ENCODE results near the gene ZSWIM9. TPM values are rescaled to one million over a fixed set of nuclear protein-coding genes. Genes with fewer than 3 reads are reported as not detected.

Gene ZSWIM9
- 1.3 and 2.9 TPM in 2 replicates for total RNA-seq (2014; rRNA removed)
- 6.6 TPM for polyA plus RNA-seq (2012)

GRCh38 chr19:48169939-48170803 lies at the start of gene ZSWIM9, which contains the start of gene LIG1:
TSS of gene ZSWIM9 (plus strand) at chr19:48170680. CDS start at chr19:48171803, 1,123 bp downstream.
TSS of gene LIG1 (minus strand) at chr19:48170344. CDS start at chr19:48165566, 4,778 bp downstream.
- DNase-seq (ENCODE audit: low read depth) = peak; percentile 96

- DNase-seq (ENCODE audit: low read depth) = no peak
Observed at GRCh38 chr19:48121066-48121465, 49.4 kb upstream of the ZSWIM9 start.

- DNase-seq (ENCODE audit: low read depth) = no peak
Observed at GRCh38 chr19:48121909-48122371, 48.5 kb upstream of the ZSWIM9 start.

GRCh38 chr19:48122421-48122820 lies 48.1 kb upstream of the ZSWIM9 start:
- no peak for DNase-seq (ENCODE audit: low read depth)

GRCh38 chr19:48123907-48124651 lies 46.4 kb upstream of the ZSWIM9 start:
- DNase-seq (ENCODE audit: low read depth) = peak; percentile 96

GRCh38 chr19:48127561-48127960 lies 42.9 kb upstream of the ZSWIM9 start:
- DNase-seq (ENCODE audit: low read depth) = no peak

- no peak for DNase-seq (ENCODE audit: low read depth)
Observed at GRCh38 chr19:48133094-48133493, 37.4 kb upstream of the ZSWIM9 start.

- DNase-seq (ENCODE audit: low read depth) = no peak
Observed at GRCh38 chr19:48135411-48135810, 35.1 kb upstream of the ZSWIM9 start.

GRCh38 chr19:48136547-48136946 lies 33.9 kb upstream of the ZSWIM9 start:
- DNase-seq (ENCODE audit: low read depth) = no peak

- DNase-seq (ENCODE audit: low read depth) = no peak
Observed at GRCh38 chr19:48137411-48137810, 33.1 kb upstream of the ZSWIM9 start.

- no peak for DNase-seq (ENCODE audit: low read depth)
Observed at GRCh38 chr19:48139053-48139452, 31.4 kb upstream of the ZSWIM9 start.

- no peak for DNase-seq (ENCODE audit: low read depth)
Observed at GRCh38 chr19:48147597-48148175, 22.8 kb upstream of the ZSWIM9 start.

- no peak for DNase-seq (ENCODE audit: low read depth)
Observed at GRCh38 chr19:48148576-48148975, 21.9 kb upstream of the ZSWIM9 start.

GRCh38 chr19:48149430-48149829 lies 21.1 kb upstream of the ZSWIM9 start:
- no peak for DNase-seq (ENCODE audit: low read depth)

- DNase-seq (ENCODE audit: low read depth) = peak; percentile 50
Observed at GRCh38 chr19:48152551-48152950, 17.9 kb upstream of the ZSWIM9 start.

GRCh38 chr19:48154003-48154402 lies 16.5 kb upstream of the ZSWIM9 start:
- no peak for DNase-seq (ENCODE audit: low read depth)

- no peak for DNase-seq (ENCODE audit: low read depth)
Observed at GRCh38 chr19:48158210-48158790, 12.2 kb upstream of the ZSWIM9 start.

- no peak for DNase-seq (ENCODE audit: low read depth)
Observed at GRCh38 chr19:48168689-48169088, 1.8 kb upstream of the ZSWIM9 start.

GRCh38 chr19:48169578-48169938 lies 922 bp upstream of the ZSWIM9 start:
- peak; percentile 52 for DNase-seq (ENCODE audit: low read depth)

- DNase-seq (ENCODE audit: low read depth) = no peak
Observed at GRCh38 chr19:48170817-48171347, 402 bp downstream of the ZSWIM9 start.

GRCh38 chr19:48171710-48172109 lies 1.2 kb downstream of the ZSWIM9 start:
- no peak for DNase-seq (ENCODE audit: low read depth)
